Peyer's patch (tissue), 4 donors: ENCODE measurements around the gene HOATZ.

ENCODE experiments used
- POLR2A ChIP-seq, 2 donors: fragments of 450-650 bp; IDR thresholded peaks; one replicate each; pipeline ENCODE4 v1.5.1; 2017; ENCODE audit warnings: antibody characterized with exemption in 2 of 2, mild to moderate bottlenecking in 2 of 2, moderate library complexity in 2 of 2
- TF ChIP-seq, protein P1 (sequence below), 6 experiments: fragments of 450-650 bp in 4 of 6; fragments of 200-600 bp in 2 of 6; sonication (generic) in 1 of 6; IDR thresholded peaks; one replicate each; pipeline ENCODE4 v1.5.1; 2017 to 2019; ENCODE audit warnings: antibody characterized with exemption in 6 of 6, mild to moderate bottlenecking in 3 of 6, moderate library complexity in 1 of 6

DNA sequence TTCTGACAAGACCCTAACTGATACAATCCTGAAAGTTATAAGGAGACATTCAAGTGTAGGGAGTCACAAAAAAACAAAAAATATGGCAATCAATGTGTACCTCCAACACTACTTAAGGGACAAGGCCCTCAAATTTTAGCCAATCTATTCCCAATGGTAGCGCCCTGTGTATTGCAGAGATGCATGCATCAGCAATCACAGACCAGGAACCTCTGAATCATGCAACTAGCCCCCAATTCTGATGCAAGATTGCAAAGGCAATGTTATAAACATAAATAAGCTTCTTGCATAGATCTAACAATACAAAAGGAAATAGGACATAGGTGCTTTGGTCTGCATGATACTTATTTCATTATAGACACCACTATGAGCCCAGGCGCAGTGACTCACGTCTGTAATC is 58.0 kb downstream of the HOATZ start:
- TF ChIP-seq, protein P1, sequence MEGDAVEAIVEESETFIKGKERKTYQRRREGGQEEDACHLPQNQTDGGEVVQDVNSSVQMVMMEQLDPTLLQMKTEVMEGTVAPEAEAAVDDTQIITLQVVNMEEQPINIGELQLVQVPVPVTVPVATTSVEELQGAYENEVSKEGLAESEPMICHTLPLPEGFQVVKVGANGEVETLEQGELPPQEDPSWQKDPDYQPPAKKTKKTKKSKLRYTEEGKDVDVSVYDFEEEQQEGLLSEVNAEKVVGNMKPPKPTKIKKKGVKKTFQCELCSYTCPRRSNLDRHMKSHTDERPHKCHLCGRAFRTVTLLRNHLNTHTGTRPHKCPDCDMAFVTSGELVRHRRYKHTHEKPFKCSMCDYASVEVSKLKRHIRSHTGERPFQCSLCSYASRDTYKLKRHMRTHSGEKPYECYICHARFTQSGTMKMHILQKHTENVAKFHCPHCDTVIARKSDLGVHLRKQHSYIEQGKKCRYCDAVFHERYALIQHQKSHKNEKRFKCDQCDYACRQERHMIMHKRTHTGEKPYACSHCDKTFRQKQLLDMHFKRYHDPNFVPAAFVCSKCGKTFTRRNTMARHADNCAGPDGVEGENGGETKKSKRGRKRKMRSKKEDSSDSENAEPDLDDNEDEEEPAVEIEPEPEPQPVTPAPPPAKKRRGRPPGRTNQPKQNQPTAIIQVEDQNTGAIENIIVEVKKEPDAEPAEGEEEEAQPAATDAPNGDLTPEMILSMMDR (IDR thresholded peaks at IDR 0.05) = no peak
- no peak for TF ChIP-seq POLR2A (IDR thresholded peaks at IDR 0.05)
